Measurements from ENCODE around the gene NQO1. TPM values are rescaled to one million over a fixed set of nuclear protein-coding genes. Genes with fewer than 3 reads are reported as not detected.

NQO1 gene
- total RNA-seq, 1 donor from 2014 or later, result 58.9 TPM

GRCh38 chr16:69711115-69711740 lies 15.1 kb downstream of the NQO1 start:
- no peak for DNase-seq (ENCODE audit: low spot score)
- intact Hi-C loops (cut with DNase I), result no loop called here
- ATAC-seq, result no peak

- intact Hi-C loops (cut with DNase I), result loop anchor here (2.0 kb wide), 1 partner anchor 45 kb away; the partner anchor contains the start of gene NOB1
- DNase-seq (ENCODE audit: low spot score) (no peak), ATAC-seq (peak; percentile 59)
Measured at GRCh38 chr16:69709456-69710084, 16.8 kb downstream of the NQO1 start.

GRCh38 chr16:69707920-69708683 lies 18.3 kb downstream of the NQO1 start:
- ATAC-seq (no peak), DNase-seq (ENCODE audit: low spot score) (no peak)
- intact Hi-C loops (cut with DNase I), result loop anchor here (2.0 kb wide), 1 partner anchor 47 kb away; the partner anchor contains the start of gene NOB1

GRCh38 chr16:69706975-69707340 lies 19.4 kb downstream of the NQO1 start:
- intact Hi-C loops (cut with DNase I), result no loop called here
- ATAC-seq (no peak), DNase-seq (ENCODE audit: low spot score) (no peak)

GRCh38 chr16:69706256-69706974 lies 19.9 kb downstream of the NQO1 start:
- ATAC-seq (peak; percentile 93), DNase-seq (ENCODE audit: low spot score) (no peak)
- intact Hi-C loops (cut with DNase I), result no loop called here

- no peak for DNase-seq (ENCODE audit: low spot score)
- no peak for ATAC-seq
- intact Hi-C loops (cut with DNase I), result no loop called here
Measured at GRCh38 chr16:69703638-69704037, 22.7 kb downstream of the NQO1 start.

DNA sequence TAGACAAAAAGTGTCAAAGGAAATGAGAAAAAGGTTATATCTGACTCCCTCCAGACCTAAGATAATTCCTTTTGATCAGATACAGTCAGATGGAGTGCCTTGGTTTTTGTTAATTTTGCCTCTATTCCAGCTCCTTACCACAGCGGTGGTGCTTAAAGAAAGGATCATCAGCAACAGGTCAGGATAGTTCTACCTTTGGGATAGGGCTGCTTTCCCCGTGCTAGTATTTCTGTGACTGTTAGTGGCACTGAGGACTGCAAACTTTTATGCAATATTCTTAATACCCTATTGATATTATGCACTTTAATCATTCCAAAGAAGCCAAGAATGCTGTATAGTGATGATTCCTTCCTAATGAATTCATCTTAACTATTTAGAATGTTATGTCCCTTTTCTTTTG lies 24.5 kb downstream of the NQO1 start:
- no peak for ATAC-seq
- intact Hi-C loops (cut with DNase I), result no loop called here
- DNase-seq (ENCODE audit: low spot score), result no peak

DNA sequence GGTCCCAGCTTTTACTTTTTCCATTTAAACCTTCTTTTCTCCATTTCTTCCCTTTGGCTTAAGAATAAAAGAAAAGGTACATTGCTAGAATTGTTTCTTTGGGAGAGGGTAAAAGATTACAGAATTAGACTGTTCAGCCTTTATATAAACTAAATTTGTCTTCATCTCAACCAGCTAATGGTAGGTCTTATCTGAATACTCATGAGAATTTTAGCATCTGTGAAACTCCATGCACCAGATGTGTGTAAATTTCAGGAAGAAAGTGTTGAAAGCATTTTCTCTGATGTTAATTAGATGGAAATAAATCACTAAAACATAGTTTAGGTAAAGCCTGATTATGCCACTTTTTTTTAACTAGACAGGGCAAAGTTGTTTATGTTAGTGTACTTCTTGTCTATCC lies 24.9 kb downstream of the NQO1 start:
- ATAC-seq (no peak), DNase-seq (ENCODE audit: low spot score) (no peak)
- intact Hi-C loops (cut with DNase I), result no loop called here

DNA sequence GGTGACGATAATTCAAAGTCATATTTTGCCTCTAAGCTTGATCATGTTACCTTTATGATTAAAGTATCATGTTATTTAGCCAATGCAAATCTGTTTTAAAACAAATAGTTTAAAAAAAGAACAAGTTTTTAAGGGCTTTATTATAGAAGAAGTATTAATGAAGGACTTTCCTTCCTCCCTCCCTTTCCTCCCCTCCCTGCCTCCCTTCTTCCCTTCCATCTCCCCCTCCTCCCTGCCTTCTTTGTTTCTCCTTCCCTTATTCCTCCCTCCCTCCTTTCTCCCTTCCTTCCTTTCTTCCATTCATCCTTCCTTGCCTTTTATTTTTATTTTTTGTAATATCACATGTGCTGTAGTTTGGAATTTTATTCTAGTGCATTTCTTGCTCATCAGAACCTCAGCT lies 26.4 kb downstream of the NQO1 start:
- ATAC-seq (no peak), DNase-seq (ENCODE audit: low spot score) (no peak)
- intact Hi-C loops (cut with DNase I), result no loop called here

GRCh38 chr16:69698404-69698803 lies 28.0 kb downstream of the NQO1 start:
- intact Hi-C loops (cut with DNase I), result no loop called here
- no peak for ATAC-seq
- DNase-seq (ENCODE audit: low spot score), result no peak

GRCh38 chr16:69693916-69694315 lies 32.4 kb downstream of the NQO1 start:
- ATAC-seq (no peak), DNase-seq (ENCODE audit: low spot score) (no peak)
- intact Hi-C loops (cut with DNase I), result no loop called here

- intact Hi-C loops (cut with DNase I), result no loop called here
- DNase-seq (ENCODE audit: low spot score) (no peak), ATAC-seq (no peak)
Measured at GRCh38 chr16:69691980-69692911, 34.1 kb downstream of the NQO1 start.

DNA sequence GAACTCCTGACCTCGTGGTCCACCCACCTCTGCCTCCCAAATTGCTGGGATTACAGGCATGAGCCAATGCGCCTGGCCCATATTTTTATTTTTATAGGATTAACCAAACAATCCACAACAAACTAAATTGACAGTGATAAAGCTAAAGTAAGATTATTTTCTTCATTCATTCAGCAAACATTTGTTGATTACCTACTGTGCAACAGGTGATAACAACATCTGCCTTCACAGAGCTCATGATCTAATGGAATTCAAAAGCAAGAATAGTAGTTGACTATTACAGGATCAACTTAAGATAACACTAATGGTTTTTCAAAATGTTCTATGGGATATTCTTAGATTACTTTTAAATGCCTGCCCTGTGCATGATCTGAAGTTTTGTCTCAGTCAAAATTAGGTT lies 37.8 kb downstream of the NQO1 start:
- intact Hi-C loops (cut with DNase I), result no loop called here
- ATAC-seq, result no peak
- DNase-seq (ENCODE audit: low spot score), result no peak

DNA sequence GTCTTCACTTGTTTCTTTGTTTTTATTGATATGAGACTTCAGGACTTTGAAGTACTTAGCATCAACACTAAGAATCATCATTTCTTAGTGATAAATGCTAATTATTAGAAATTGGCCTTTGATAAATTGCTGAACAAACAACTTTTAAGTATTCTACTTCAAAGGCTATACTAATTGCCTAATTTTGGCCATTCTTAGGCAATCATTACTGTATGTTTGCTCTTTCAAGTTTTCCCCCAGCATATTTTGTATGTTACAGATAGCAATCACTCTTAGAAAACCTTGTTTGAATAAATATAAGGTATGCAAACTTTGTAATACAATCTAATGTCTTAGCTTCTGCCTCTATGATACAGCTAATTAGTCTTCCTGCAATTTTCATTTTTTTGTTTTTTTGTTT lies 46.0 kb downstream of the NQO1 start:
- intact Hi-C loops (cut with DNase I), result no loop called here
- DNase-seq (ENCODE audit: low spot score), result no peak

DNA sequence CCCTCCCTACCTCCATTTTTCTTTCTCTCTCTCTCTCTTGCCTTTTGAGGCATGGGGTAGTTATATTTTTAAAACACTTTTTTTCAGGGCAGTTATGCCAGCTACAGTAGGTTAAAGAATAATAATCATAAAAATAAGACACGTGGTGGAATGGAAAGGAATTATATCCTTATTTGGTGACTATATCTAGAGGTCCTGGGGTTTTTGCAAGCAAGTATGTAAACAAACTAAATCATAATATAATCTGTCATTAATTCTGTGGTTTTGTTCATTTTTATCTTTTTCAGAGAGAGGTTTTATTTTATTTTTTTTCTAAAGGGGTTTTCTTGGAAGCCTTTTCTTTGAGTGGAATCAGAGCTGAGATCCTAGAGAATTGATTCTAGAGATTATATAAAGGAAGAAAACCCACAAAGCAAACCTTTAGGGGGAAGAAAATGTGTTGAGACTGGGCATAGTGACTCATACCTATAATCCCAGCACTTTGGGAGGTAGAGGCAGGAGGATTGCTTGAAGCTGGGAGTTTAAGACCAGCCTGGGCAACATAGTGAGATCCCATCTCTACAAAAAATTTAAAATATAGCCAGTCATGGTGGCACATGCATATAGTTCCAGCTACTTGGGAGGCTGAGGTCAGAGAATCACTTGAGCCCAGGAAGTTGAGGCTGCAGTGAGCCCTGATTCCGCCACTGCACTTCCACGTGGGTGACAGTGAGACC lies 53.2 kb downstream of the NQO1 start:
- DNase-seq (ENCODE audit: low spot score) (no peak), ATAC-seq (no peak)
- intact Hi-C loops (cut with DNase I), result no loop called here

More for the DNA sequence above, 46.0 kb downstream of the NQO1 start:
- ATAC-seq, result no peak

- intact Hi-C loops (cut with DNase I), result no loop called here
- no peak for ATAC-seq
- no peak for DNase-seq (ENCODE audit: low spot score)
Measured at GRCh38 chr16:69672315-69672997, 53.9 kb downstream of the NQO1 start.

DNA sequence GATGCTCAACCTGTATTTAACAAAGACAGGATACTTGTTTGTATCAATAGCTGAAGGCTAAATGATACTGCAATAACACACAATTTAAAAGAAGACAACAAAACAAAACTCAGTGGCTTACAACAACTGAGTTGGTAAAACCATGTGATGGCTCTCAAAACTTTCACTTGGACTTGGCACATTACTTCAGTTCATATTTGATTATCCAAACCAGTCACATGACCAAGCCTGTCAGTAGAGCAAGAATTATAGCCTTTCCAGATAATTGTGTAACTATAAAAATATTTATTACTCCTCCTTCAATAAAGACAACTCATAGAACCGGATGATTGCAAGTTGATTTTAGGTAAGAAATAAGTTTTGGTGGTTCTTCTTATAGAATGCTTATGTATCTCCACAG lies 56.8 kb downstream of the NQO1 start:
- DNase-seq (ENCODE audit: low spot score) (no peak), ATAC-seq (no peak)
- intact Hi-C loops (cut with DNase I), result no loop called here

- intact Hi-C loops (cut with DNase I), result no loop called here
- no peak for DNase-seq (ENCODE audit: low spot score)
- no peak for ATAC-seq
Measured at GRCh38 chr16:69663846-69664245, 62.5 kb downstream of the NQO1 start.
